PC-9 (cell line): Measurements from ENCODE around the gene CFAP20DC. TPM values are rescaled to one million over a fixed set of nuclear protein-coding genes. Genes with fewer than 3 reads are reported as not detected.
"Not testable (repeated sequence)": the region's sequence is repeated elsewhere in the genome, so short reads cannot be mapped to it uniquely, and the experiment has no call there.

ENCODE experiments used
- BruUV-seq: library from RNA; stranded (reverse); fragments of 400-500 nt; replicated peaks from 2 replicates; lab custom pipeline; 2021; lab: Mats Ljungman, UMichigan
- CTCF ChIA-PET: fragments of 300-600 bp; sonication (Branson Sonifier 250); formaldehyde crosslinking; loops from one replicate; lab custom pipeline; 2022; ENCODE audit warnings: antibody characterized with exemption; lab: Charles Lee
- POLR2A ChIA-PET: fragments of 300-600 bp; sonication (Branson Sonifier 250); formaldehyde crosslinking; loops from one replicate; lab custom pipeline; 2022; ENCODE audit warnings: antibody characterized with exemption; ENCODE audit not compliant: unreplicated experiment; lab: Charles Lee
- DNase-seq, 2 experiments: peaks; one replicate each; pipeline versions ENCODE4 v3.0.0 to v3.0.0-alpha.2; 2015 to 2022; ENCODE audit warnings: mixed read lengths in 1 of 2
- H2AFZ ChIP-seq: fragments of 200-600 bp; sonication (generic); 2 replicates; pipeline ENCODE4 v1.8.1; 2017; ENCODE audit warnings: antibody characterized with exemption
- H3F3A ChIP-seq: fragments of 200-600 bp; sonication (generic); 2 replicates; pipeline ENCODE4 v1.8.1; 2017; ENCODE audit warnings: antibody characterized with exemption, mild to moderate bottlenecking, low read depth; ENCODE audit not compliant: insufficient read depth
- H3K27ac ChIP-seq: fragments of 200-600 bp; sonication (generic); 2 replicates; pipeline ENCODE4 v1.6.1; 2016; ENCODE audit warnings: mixed run types
- H3K27me3 ChIP-seq: fragments of 200-600 bp; sonication (generic); 2 replicates; pipeline ENCODE4 v1.6.1; 2016; ENCODE audit warnings: low read depth, mixed run types; ENCODE audit not compliant: insufficient read depth
- H3K36me3 ChIP-seq: fragments of 200-600 bp; sonication (generic); 2 replicates; pipeline ENCODE4 v1.6.1; 2016; ENCODE audit warnings: low read depth, mixed run types
- H3K4me1 ChIP-seq: fragments of 200-600 bp; sonication (generic); replicated peaks from 2 replicates; pipeline ENCODE4 v1.6.1; 2016; ENCODE audit warnings: mixed run types; ENCODE audit not compliant: insufficient read depth
- H3K4me2 ChIP-seq: fragments of 200-600 bp; sonication (generic); 2 replicates; pipeline ENCODE4 v1.6.1; 2017; ENCODE audit warnings: mixed run types
- H3K4me3 ChIP-seq: fragments of 200-600 bp; sonication (generic); 2 replicates; pipeline ENCODE4 v1.6.1; 2016; ENCODE audit warnings: mixed run types
- H3K79me2 ChIP-seq: fragments of 200-600 bp; sonication (generic); 2 replicates; pipeline ENCODE4 v1.6.1; 2017; ENCODE audit warnings: low read depth, mixed run types
- H3K9me2 ChIP-seq: fragments of 200-600 bp; sonication (generic); 2 replicates; pipeline ENCODE4 v1.8.1; 2017; ENCODE audit warnings: mild to moderate bottlenecking; ENCODE audit not compliant: insufficient read depth
- H3K9me3 ChIP-seq: fragments of 200-600 bp; sonication (generic); 2 replicates; pipeline ENCODE4 v1.8.1; 2016; ENCODE audit warnings: low read depth; ENCODE audit not compliant: insufficient read depth
- H4K20me1 ChIP-seq: fragments of 200-600 bp; sonication (generic); 2 replicates; pipeline ENCODE4 v1.8.1; 2017; ENCODE audit not compliant: insufficient read depth
- CTCF ChIP-seq: fragments of 200-600 bp; sonication (generic); conservative IDR thresholded peaks from 2 replicates; pipeline ENCODE4 v1.6.1; 2017; ENCODE audit warnings: mixed run types, antibody characterized with exemption, mild to moderate bottlenecking, moderate library complexity
- EZH2 ChIP-seq: fragments of 200-600 bp; sonication (generic); IDR thresholded peaks from 2 replicates; pipeline ENCODE4 v1.8.0; 2017; ENCODE audit warnings: antibody characterized with exemption, low read depth
- intact Hi-C: fragments of 100-400 bp; cut with micrococcal nuclease; formaldehyde crosslinking; loops from one replicate; pipeline ENCODE4 v1.10.0; 2022; ENCODE audit not compliant: unreplicated experiment
- total RNA-seq: library from RNA; stranded (reverse); gene quantifications from 2 replicates; pipeline ENCODE4 v1.2.3, GENCODE V29; 2021

Gene CFAP20DC
- total RNA-seq, 1 experiment from 2014 or later: 6.7 TPM

GRCh38 chr3:58897646-58898045 lies 152.2 kb downstream of the CFAP20DC start:
- H3K4me3 ChIP-seq: no peak overlapping the region
- POLR2A ChIA-PET: no interaction called here
- intact Hi-C loops: no loop called here
- H4K20me1 ChIP-seq: no peaks in the 10 kb centered on the region
- no peaks in the 10 kb centered on the region for H3K9me2 ChIP-seq
- no peaks in the 10 kb centered on the region for H3K4me1 ChIP-seq
- no peaks in the 10 kb centered on the region for H3F3A ChIP-seq
- H3K79me2 ChIP-seq: no peaks in the 10 kb centered on the region
- H3K9me3 ChIP-seq: peaks cover under 1% of the 10 kb centered on the region; the same call in 1 of the 2 replicates
- BruUV-seq: no TSS peak
- no peaks in the 10 kb centered on the region for H3K27me3 ChIP-seq
- no peak overlapping the region for H3K4me2 ChIP-seq
- TF ChIP-seq CTCF (no peak), EZH2 (no peak)
- H3K36me3 ChIP-seq: no peaks in the 10 kb centered on the region
- no peak overlapping the region for H2AFZ ChIP-seq
- CTCF ChIA-PET: no interaction called here
- no peak overlapping the region for H3K27ac ChIP-seq
- DNase-seq: no peak

- H3K27ac ChIP-seq, H2AFZ ChIP-seq, DNase-seq, H3K4me1 ChIP-seq, H4K20me1 ChIP-seq, H3K79me2 ChIP-seq, intact Hi-C loops, CTCF ChIA-PET, H3K9me2 ChIP-seq, H3K27me3 ChIP-seq, BruUV-seq, H3K36me3 ChIP-seq, H3K9me3 ChIP-seq, H3K4me2 ChIP-seq, H3F3A ChIP-seq, H3K4me3 ChIP-seq, POLR2A ChIA-PET: not testable (repeated sequence)
These were observed 154.1 kb downstream of the CFAP20DC start for GRCh38 chr3:58895678-58896077.

GRCh38 chr3:58892526-58892925 lies 157.3 kb downstream of the CFAP20DC start:
- CTCF ChIA-PET, BruUV-seq, DNase-seq: not testable (repeated sequence)

GRCh38 chr3:58888087-58888486 lies 161.7 kb downstream of the CFAP20DC start:
- H3K9me3 ChIP-seq: peaks cover 5% of the 10 kb centered on the region; the same call in 1 of the 2 replicates
- TF ChIP-seq CTCF (no peak), EZH2 (no peak)
- no peak overlapping the region for H2AFZ ChIP-seq
- H3K4me3 ChIP-seq: no peak overlapping the region
- no peaks in the 10 kb centered on the region for H3F3A ChIP-seq
- intact Hi-C loops: no loop called here
- no peak overlapping the region for H3K27ac ChIP-seq
- DNase-seq: no peak
- no peaks in the 10 kb centered on the region for H3K9me2 ChIP-seq
- H4K20me1 ChIP-seq: no peaks in the 10 kb centered on the region
- no peak overlapping the region for H3K4me2 ChIP-seq
- H3K27me3 ChIP-seq: no peaks in the 10 kb centered on the region
- no TSS peak for BruUV-seq
- no peaks in the 10 kb centered on the region for H3K36me3 ChIP-seq
- ChIA-PET CTCF (no interaction called here), POLR2A (no interaction called here)
- no peaks in the 10 kb centered on the region for H3K4me1 ChIP-seq
- H3K79me2 ChIP-seq: no peaks in the 10 kb centered on the region

More at GRCh38 chr3:58892526-58892925, 157.3 kb downstream of the CFAP20DC start:
- H3K9me3 ChIP-seq, H4K20me1 ChIP-seq, H3K4me1 ChIP-seq, H3K79me2 ChIP-seq, H3K4me3 ChIP-seq, H3K36me3 ChIP-seq, H3K27me3 ChIP-seq, H3F3A ChIP-seq, H3K4me2 ChIP-seq, H3K27ac ChIP-seq, POLR2A ChIA-PET, intact Hi-C loops, H3K9me2 ChIP-seq, H2AFZ ChIP-seq: not testable (repeated sequence)
